Glomerular visceral epithelial cell (primary cell): Measurements from ENCODE around the gene SPI1.
"Not testable (repeated sequence)": the region's sequence is repeated elsewhere in the genome, so short reads cannot be mapped to it uniquely, and the experiment has no call there.

Source experiments
- DNase-seq: peaks from one replicate; pipeline ENCODE4 v3.0.0-alpha.2; 2016; ENCODE audit errors: extremely low spot score

Gene SPI1

DNA sequence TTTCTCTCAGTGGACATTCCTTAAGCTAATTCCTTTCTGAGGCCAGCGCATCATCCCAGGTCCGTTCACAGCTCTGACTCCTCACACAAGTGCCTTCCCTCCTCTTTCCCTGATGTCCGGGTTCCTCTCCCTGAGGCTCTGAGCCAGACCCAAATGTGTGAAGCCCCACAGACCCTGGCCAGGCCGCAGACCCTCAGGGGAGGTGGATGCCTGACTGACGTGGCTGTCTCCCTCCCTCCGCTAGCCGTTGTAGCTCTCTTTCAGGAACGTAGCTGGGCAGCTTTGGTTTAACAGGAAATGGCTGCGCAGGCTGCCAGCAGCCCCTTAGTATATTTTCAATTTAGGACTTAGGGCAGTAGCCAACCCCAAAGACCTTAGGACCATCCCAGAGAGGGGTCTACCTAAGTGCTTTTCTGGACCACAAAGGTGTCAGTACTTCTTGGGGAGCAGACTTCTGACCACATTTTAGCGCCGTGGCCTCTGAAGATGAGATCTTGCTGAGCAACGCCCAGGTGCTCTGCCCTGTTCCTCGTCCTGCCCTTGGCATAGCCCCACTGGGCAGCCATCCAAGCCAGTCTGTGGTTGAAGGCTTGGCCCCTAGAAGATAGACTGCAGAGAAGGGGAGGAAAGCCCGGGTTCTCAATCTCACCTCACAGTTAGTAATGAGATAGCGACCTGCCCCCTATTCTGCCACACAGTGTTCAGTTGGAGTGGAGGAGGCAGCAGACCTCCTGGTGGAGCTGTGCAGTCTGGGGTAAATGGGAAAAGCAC is 52.9 kb downstream of the SPI1 start:
- DNase-seq: peak; percentile 50

DNA sequence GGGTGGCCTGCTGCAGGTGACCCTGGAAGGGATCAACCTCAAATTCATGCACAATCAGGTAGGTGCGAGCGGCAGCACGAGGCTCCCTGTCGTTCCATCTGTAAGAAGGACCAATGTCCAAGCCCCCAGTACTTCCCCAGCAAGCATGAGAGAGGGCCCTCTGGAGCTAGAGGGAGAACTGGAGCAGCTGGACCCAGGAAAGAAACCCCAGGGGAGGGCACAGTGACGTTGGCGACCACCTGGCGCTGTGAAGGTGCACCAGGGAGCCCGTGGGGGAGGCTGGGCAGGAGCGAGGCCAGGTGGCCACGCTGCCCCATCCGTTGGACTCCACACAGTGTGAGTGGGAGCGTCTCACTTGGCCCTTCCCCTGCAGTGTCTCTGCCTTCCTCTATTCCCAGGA is 53.8 kb downstream of the SPI1 start:
- DNase-seq: no peak

DNA sequence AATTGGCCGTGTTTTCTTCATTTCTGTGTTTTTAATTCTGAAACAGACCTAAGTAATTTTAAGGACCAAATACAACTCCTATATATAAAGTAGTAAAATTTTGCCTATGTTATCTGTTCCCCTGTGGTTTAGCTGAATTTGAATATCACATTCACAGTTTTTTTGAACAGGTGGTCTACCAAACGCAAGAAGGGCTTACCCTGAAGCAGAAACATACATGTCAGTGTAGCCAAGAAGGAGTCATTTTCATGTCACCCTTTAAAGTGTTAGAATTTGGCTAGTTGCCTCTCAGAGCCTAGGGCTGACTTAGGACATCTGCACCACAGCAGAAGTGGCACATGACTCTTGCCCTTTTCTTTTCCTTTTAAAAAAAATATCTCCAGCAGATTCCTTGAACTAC is 60.2 kb downstream of the SPI1 start:
- no peak for DNase-seq

DNA sequence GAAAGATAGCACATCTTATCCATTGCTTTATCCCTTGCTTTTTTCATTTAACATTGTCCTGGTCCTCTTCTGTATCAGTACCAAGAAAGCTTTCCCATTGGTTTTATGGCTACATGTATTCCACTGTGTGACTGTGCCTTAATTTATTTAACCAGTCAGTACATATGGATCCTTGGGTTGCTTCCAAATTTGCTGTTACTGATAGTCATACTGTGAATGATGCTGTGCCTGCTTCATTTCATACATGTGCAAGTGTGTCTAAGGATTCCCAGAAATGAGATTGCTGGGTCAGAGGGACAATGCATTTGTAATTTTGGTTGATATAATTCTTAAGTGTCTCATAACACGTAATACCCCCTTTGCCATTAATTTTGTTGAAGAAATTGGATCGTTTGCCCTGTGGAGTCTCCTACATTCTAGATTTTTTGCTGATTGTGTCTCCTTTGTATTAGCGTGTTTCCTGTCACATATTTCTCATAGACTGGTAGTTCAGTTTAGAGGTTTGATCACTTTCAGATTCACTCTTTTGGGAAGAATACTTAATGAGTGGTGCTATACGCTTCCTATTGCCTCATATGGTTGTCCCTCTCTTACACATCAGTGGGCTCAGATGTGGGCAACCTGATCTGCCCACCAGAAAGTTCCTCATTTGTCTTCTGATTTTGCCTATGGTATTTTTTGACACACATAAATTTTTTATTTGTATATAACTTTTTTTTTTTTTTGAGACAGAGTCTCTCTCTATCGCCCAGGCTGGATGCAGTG is 61.1 kb downstream of the SPI1 start:
- no peak for DNase-seq

DNA sequence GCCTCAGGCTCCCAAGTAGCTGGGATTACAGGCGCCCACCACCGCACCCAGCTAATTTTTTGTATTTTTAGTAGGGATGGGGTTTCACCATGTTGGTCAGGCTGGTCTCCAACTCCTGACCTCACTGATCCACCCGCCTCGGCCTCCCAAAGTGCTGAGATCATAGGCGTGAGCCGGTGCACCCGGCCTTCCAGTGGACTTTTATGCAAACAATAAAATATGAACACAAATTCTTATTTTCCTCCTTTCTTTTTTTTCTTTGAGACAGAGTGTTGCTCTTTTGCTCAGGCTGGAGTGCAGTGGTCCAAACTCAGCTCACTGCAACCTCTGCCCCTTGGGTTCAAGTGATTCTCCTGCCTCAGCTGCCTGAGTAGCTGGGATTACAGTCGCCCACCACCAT is 61.8 kb downstream of the SPI1 start:
- DNase-seq: not testable (repeated sequence)

DNA sequence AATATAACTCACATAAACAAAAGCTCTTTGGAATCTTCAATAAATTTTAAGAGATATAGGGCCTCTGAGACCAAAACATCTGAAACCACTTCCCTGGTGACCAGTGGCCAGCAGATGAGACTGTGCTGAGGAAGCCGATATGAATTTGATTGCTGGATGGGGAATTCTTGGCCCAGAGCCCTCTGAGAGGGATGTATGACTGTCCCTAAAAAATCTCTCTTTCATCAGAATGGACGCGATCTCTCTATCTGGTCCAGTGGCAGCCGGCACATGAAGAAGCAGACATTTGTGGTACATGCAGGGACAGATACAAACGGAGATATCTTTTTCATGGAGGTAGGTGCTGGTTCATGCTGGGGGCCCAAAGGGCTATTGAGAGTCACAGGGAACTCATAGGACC is 63.4 kb downstream of the SPI1 start:
- DNase-seq: no peak

DNA sequence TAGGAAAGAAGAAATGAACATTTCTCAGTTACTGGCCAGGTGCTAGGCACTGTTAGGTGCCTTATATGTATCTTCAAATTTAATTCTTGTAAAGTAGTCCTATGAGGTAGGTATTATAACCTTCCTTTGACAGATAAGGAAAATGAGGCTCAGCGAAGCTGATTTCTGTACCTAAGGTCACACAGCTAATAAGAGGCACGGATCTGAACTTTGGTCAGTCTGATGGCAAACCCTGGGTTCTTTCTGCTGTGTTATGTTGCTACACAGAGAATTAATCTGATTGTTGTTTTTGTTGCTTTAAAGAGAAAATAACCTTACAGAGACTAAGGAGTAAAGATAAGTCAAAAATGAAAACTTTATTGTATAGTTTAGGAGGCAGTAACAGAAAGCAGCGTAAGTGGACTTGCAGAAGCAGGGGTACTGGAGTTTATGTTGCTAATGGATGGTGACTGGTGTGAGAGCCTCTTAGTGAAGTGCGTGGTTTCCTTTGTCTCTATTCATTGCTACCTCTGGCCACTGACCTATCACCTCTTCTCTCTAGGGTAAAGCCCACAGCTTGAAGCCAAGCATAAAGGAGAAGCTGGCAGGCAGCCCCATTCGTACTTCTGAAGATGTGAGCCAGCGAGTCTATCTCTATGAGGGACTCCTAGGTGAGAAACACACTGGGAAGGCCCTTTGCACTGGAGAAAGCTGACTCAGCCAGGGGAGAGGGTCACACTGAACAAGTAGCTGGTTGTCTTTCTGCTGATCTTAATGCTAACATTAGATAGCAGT is 70.1 kb downstream of the SPI1 start:
- DNase-seq: no peak

DNA sequence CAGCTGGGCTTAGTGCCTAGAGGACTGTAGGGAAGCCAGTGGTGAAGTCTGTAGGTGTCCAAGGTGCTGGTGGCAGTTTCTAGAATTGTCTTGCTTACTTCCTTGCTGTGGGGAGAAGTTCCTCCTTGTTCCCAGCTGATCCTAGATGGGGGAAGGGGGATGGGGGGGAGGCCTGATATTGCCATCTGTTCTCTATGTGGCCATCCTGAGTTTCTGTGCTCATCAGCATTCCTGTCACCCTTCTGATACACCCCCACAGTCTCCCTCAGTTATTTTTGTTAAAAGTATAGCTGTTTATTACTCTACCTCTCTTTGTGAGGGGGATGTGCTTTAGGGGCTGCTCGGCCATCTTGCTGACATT is 71.9 kb downstream of the SPI1 start:
- DNase-seq: no peak

DNA sequence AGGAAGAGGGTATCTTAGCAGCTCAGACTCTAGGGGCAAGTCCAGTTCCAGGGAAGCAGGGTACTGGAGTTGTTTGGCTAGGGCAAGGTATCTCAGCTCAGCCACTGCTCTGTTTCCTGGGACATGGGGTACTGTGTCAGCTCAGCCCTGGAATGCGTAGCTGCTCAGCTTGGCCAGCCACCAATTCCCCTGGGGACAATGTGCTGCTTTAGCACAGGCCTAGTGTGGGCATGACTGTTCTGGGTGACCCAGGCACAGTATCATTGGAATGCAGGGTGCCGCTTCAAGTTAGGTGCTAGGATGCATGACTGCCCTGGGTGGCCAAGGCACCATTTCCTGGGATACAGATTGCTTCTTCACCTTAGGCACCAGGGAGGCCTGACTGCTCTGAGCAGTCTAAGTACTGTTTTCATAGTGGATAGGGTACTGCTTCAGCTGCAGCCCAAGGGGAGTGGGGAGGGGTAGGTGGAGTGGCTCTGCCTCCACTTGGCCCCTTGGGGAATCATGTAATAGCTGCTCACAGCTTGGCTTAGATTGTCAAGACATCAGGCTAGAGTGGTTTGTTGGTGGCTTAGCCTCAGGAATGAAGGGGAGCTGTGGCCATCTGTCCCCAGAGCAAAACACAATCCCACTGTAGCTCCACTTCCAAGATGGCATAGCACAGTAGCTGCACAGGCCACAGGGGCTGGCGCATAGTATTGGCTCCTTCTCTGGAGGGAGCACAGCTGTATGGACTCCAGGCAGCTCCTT is 72.4 kb downstream of the SPI1 start:
- no peak for DNase-seq
